Measurements from ENCODE around the gene ABCC5.
"Not testable (repeated sequence)": the region's sequence is repeated elsewhere in the genome, so short reads cannot be mapped to it uniquely, and the experiment has no call there.

- not testable (repeated sequence) for TF ChIP-seq YY1 (IDR thresholded peaks at IDR 0.05; ENCODE audit: insufficient read depth, insufficient read length); SUZ12 (IDR thresholded peaks at IDR 0.05; ENCODE audit: extremely low read depth, insufficient read depth, insufficient read length)
Observed at GRCh38 chr3:184007143-184007813, 10.4 kb downstream of the ABCC5 start.

Measured in NT2/D1 (cell line).